Ramos (cell line): ENCODE measurements around the gene RAI14.

Source experiments
- in situ Hi-C: fragments of 300-500 bp; cut with MboI; formaldehyde crosslinking; loops from one replicate; pipeline ENCODE4 v1.14.3; 2022; ENCODE audit warnings: low sequenced_read_pairs; ENCODE audit not compliant: unreplicated experiment

RAI14 gene

GRCh38 chr5:34838785-34839714, 182.9 kb downstream of the RAI14 start, which contains the start of gene TTC23L:
Gene TTC23L (plus strand): TSS chr5:34839164. CDS start chr5:34840672, 1,508 bp downstream.
- in situ Hi-C loops: no loop called here

GRCh38 chr5:34841816-34842215, 185.7 kb downstream of the RAI14 start:
- in situ Hi-C loops: no loop called here

GRCh38 chr5:34842554-34842953, 186.4 kb downstream of the RAI14 start:
- in situ Hi-C loops: no loop called here

- in situ Hi-C loops: no loop called here
Measured at GRCh38 chr5:34843497-34843896, 187.4 kb downstream of the RAI14 start.

GRCh38 chr5:34844106-34844505, 188.0 kb downstream of the RAI14 start:
- in situ Hi-C loops: no loop called here

- in situ Hi-C loops: no loop called here
Measured at GRCh38 chr5:34844999-34845398, 188.9 kb downstream of the RAI14 start.

GRCh38 chr5:34847056-34847455, 190.9 kb downstream of the RAI14 start:
- in situ Hi-C loops: no loop called here

- in situ Hi-C loops: no loop called here
Measured at GRCh38 chr5:34847552-34847951, 191.4 kb downstream of the RAI14 start.

GRCh38 chr5:34848230-34848629, 192.1 kb downstream of the RAI14 start:
- in situ Hi-C loops: no loop called here

- in situ Hi-C loops: no loop called here
Measured at GRCh38 chr5:34849253-34849652, 193.1 kb downstream of the RAI14 start.

- in situ Hi-C loops: no loop called here
Measured at GRCh38 chr5:34854459-34855174, 198.5 kb downstream of the RAI14 start.

- in situ Hi-C loops: no loop called here
Measured at GRCh38 chr5:34857161-34857560, 201.0 kb downstream of the RAI14 start.

GRCh38 chr5:34857894-34858293, 201.8 kb downstream of the RAI14 start:
- in situ Hi-C loops: no loop called here

GRCh38 chr5:34858790-34859189, 202.7 kb downstream of the RAI14 start:
- in situ Hi-C loops: no loop called here

GRCh38 chr5:34859253-34859652, 203.1 kb downstream of the RAI14 start:
- in situ Hi-C loops: no loop called here

GRCh38 chr5:34863946-34864345, 207.8 kb downstream of the RAI14 start:
- in situ Hi-C loops: no loop called here

- in situ Hi-C loops: no loop called here
Measured at GRCh38 chr5:34865091-34865490, 209.0 kb downstream of the RAI14 start.

- in situ Hi-C loops: no loop called here
Measured at GRCh38 chr5:34866989-34867471, 210.9 kb downstream of the RAI14 start.

GRCh38 chr5:34867660-34868059, 211.5 kb downstream of the RAI14 start:
- in situ Hi-C loops: no loop called here

GRCh38 chr5:34868791-34869190, 212.7 kb downstream of the RAI14 start:
- in situ Hi-C loops: no loop called here

GRCh38 chr5:34869256-34869655, 213.1 kb downstream of the RAI14 start:
- in situ Hi-C loops: no loop called here
